Lung (tissue), 16 donors: ENCODE results near the gene EHD1. TPM values are rescaled to one million over a fixed set of nuclear protein-coding genes. Genes with fewer than 3 reads are reported as not detected.

Experiments
- ATAC-seq: fragments of 200-7000 bp; cut with Tn5 transposase; one replicate; pipeline ENCODE4 v1.9.1; 2020; ENCODE audit warnings: moderate number of reproducible peaks; ENCODE audit not compliant: insufficient read depth, low FRiP score
- DNase-seq, 3 donors: peaks; one replicate each; pipeline ENCODE4 v3.0.0-alpha.2; 2013 to 2017
- H3K27ac ChIP-seq, 2 donors: one replicate each; pipeline ENCODE4 v1.5.1; 2013; ENCODE audit warnings: mild to moderate bottlenecking in 2 of 2, moderate library complexity in 2 of 2, control low read depth in 1 of 2, inconsistent platforms in 1 of 2, low read depth in 1 of 2, low read length in 1 of 2
- H3K27me3 ChIP-seq, 3 donors: one replicate each; pipeline ENCODE4 v1.5.1; 2013; ENCODE audit warnings: low read length in 2 of 3; ENCODE audit not compliant: control insufficient read depth in 3 of 3, insufficient read depth in 3 of 3
- H3K36me3 ChIP-seq, 4 donors: one replicate each; pipeline ENCODE4 v1.5.1; 2013; ENCODE audit warnings: low read length in 4 of 4, mild to moderate bottlenecking in 1 of 4, moderate library complexity in 1 of 4; ENCODE audit not compliant: control insufficient read depth in 4 of 4, insufficient read depth in 4 of 4
- H3K4me1 ChIP-seq, 5 donors: one replicate each; pipeline ENCODE4 v1.5.1; 2013; ENCODE audit warnings: low read length in 5 of 5, mild to moderate bottlenecking in 2 of 5, moderate library complexity in 1 of 5; ENCODE audit not compliant: control insufficient read depth in 5 of 5, insufficient read depth in 5 of 5
- H3K4me3 ChIP-seq: one replicate; pipeline ENCODE4 v1.5.1; 2013; ENCODE audit warnings: mild to moderate bottlenecking, control low read depth, moderate library complexity
- H3K9ac ChIP-seq, 2 donors: one replicate each; pipeline ENCODE4 v1.5.1; 2013; ENCODE audit warnings: low read length in 2 of 2, control low read depth in 1 of 2; ENCODE audit not compliant: insufficient read depth in 1 of 2
- H3K9me3 ChIP-seq, 4 donors: one replicate each; pipeline ENCODE4 v1.5.1; 2013; ENCODE audit warnings: low read length in 3 of 4, mild to moderate bottlenecking in 1 of 4, moderate library complexity in 1 of 4; ENCODE audit not compliant: control insufficient read depth in 4 of 4, insufficient read depth in 3 of 4
- CTCF ChIP-seq: IDR thresholded peaks from 2 replicates; pipeline ENCODE4 v1.5.1; 2012; ENCODE audit warnings: mild to moderate bottlenecking; ENCODE audit errors: control extremely low read depth, extremely low read depth
- WGBS, 2 donors: extraction: QIAGEN DNeasy Blood & Tissue Kit; methylation state at CpG; one replicate each; pipeline ENCODE4 v1.1.7; 2013; 5-methylcytosine and 5-hydroxymethylcytosine counted together
- long read RNA-seq, 5 donors: transcript quantifications; one replicate each; lab custom pipeline, GENCODE V29; 2026
- polyA plus RNA-seq, 2 donors: library from polyadenylated mRNA; stranded (reverse); fragments of 200-250 nt; gene quantifications; one replicate each; pipeline ENCODE4 v1.2.1, GENCODE V29; 2013
- total RNA-seq, 2 donors: library from RNA; depleted of rRNA in 1 of 2; stranded (reverse); fragments of >200 nt in 1 of 2; gene quantifications; one replicate each; pipeline ENCODE4 v1.2.1, GENCODE V29; 2014 to 2021
- donor health status: control.
- donor health status: control.
- donor health status: Bipolar disorder and iron deficiency.
- donor health status: healthy.
- donor health status: DM: yes; HTN: yes; CAD: no.

EHD1 gene
- total RNA-seq (100 to 1,000 TPM in 1 of 2 donors, 10 to 100 TPM in 1; 71.2 to 139 TPM), polyA plus RNA-seq (100 to 1,000 TPM in 1 of 2 donors, 10 to 100 TPM in 1; 42.1 to 144 TPM)
- long read RNA-seq, donor 1, full-length matches to known transcripts = 22 of 22 reads
- long read RNA-seq, donor 1, partial matches to known transcripts = 0 of 22 reads
- long read RNA-seq, donor 1, other reads (novel, unspliced or antisense) = 0 of 22 reads
- long read RNA-seq, donor 2, full-length matches to known transcripts = 5 of 5 reads
- long read RNA-seq, donor 2, partial matches to known transcripts = 0 of 5 reads
- long read RNA-seq, donor 2, other reads (novel, unspliced or antisense) = 0 of 5 reads
- long read RNA-seq, donor 3, full-length matches to known transcripts = 14 of 14 reads
- long read RNA-seq, donor 3, partial matches to known transcripts = 0 of 14 reads
- long read RNA-seq, donor 3, other reads (novel, unspliced or antisense) = 0 of 14 reads
- long read RNA-seq, donor 4, full-length matches to known transcripts = 5 of 5 reads
- long read RNA-seq, donor 4, partial matches to known transcripts = 0 of 5 reads
- long read RNA-seq, donor 4, other reads (novel, unspliced or antisense) = 0 of 5 reads
- long read RNA-seq, donor 5, full-length matches to known transcripts = 17 of 17 reads
- long read RNA-seq, donor 5, partial matches to known transcripts = 0 of 17 reads
- long read RNA-seq, donor 5, other reads (novel, unspliced or antisense) = 0 of 17 reads

DNA sequence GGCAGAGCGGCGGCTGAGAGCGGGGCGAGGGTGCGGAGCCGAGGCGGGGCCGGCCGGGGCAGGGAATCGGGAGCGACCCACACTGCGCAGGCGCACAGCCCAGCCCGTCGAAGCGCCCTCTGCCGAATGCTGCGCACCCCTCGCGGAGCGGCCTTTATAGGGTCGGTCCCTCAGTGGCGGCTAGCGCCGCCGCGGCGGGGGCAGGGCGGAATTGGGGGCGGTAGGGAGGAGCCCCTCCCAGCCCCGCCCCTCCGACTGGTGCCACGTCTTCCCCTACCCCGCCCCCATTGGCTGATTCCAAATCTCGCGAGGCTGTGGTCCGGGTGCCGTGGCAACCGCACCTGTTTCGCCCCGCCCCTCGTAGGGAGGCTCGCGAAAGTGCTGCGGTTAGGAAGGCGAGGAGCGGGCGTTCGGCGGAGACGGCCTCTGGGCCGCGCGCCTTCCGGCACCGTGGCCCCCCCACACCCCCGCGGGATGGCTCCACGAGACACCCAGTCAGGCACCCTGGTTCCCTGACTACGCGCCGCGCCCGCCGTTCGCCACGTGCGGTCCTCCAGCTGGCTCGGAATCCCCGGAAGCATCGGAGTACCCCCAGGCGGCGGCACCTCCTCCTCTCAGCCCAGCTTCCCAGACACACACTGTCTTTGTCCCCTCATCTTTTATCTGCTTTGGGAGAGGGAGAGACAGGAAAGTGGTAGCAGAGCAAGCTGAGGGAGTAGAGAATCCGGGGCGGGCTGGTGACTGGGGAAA lies at the start of gene EHD1:
Gene EHD1 (minus strand): TSS at position 128 of the 750 bp plus-strand sequence. CDS start 157 bp downstream, outside the sequence.
- DNase-seq (peak; percentile 99), ATAC-seq (peak; percentile 93)
- H3K27ac ChIP-seq = peak within 1 kb of the TSS; percentile 87 to 94
- H3K27me3 ChIP-seq = no peaks in the 10 kb centered on the region
- H3K9ac ChIP-seq = peak within 1 kb of the TSS; percentile 30 to 85
- H3K36me3 ChIP-seq = peaks cover 0 to 17% (median 5%) of the 10 kb centered on the region in 4 donors
- 0% methylated on average over 59 to 75 of the region's 75 CpGs for WGBS, 2 donors
- TF ChIP-seq CTCF = peak; percentile 47
- H3K4me1 ChIP-seq = peaks cover 2 to 35% (median 12%) of the 10 kb centered on the region in 5 donors
- H3K9me3 ChIP-seq = no peaks in the 10 kb centered on the region
- peak within 1 kb of the TSS; percentile 93 for H3K4me3 ChIP-seq

DNA sequence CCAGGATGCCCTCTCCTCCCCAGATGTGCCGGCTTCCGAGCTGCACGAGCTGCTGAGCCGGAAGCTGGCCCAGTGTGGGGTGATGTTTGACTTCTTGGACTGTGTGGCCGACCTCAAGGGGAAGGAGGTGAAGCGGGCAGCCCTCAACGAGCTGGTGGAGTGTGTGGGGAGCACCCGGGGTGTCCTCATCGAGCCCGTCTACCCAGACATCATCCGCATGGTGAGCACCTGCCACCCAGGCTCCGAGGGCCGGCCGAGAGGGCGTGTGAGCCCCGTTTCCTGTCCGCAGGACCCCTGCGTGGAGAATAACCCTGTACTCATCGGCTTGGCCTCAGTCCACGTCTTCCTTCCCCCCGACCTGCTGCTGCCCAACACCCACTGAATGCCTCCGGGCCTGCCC lies 48.3 kb upstream of the EHD1 start:
- no peak for DNase-seq
- H3K9me3 ChIP-seq = no peaks in the 10 kb centered on the region
- TF ChIP-seq CTCF = no peak
- H3K27me3 ChIP-seq = no peaks in the 10 kb centered on the region
- H3K4me3 ChIP-seq = no peak overlapping the region
- peaks cover 0 to 17% (median 4%) of the 10 kb centered on the region in 5 donors for H3K4me1 ChIP-seq
- no peak overlapping the region for H3K9ac ChIP-seq
- ATAC-seq = no peak
- WGBS, 2 donors = 65 to 70% methylated on average over 22 of the region's 22 CpGs
- H3K36me3 ChIP-seq = peaks cover 6 to 29% (median 12%) of the 10 kb centered on the region in 4 donors
- H3K27ac ChIP-seq = no peak overlapping the region

GRCh38 chr11:64925536-64926436 lies 47.4 kb upstream of the EHD1 start:
- no peak for DNase-seq
- H3K27ac ChIP-seq = no peak overlapping the region
- ATAC-seq = no peak
- H3K36me3 ChIP-seq = peaks cover under 1 to 22% (median 8%) of the 10 kb centered on the region in 4 donors
- TF ChIP-seq CTCF = no peak
- no peaks in the 10 kb centered on the region for H3K9me3 ChIP-seq
- no peaks in the 10 kb centered on the region for H3K27me3 ChIP-seq
- H3K4me1 ChIP-seq = peaks cover 0 to 17% (median 4%) of the 10 kb centered on the region in 5 donors
- peak overlapping the region; percentile 88 for H3K4me3 ChIP-seq
- H3K9ac ChIP-seq = peak overlapping the region in 1 of 2 donors; percentile 81
- 65 to 80% methylated on average over 20 to 24 of the region's 24 CpGs for WGBS, 2 donors
